GM04504 (cell line): Measurements from ENCODE around the gene ADCY9.
"Not testable (repeated sequence)": the region's sequence is repeated elsewhere in the genome, so short reads cannot be mapped to it uniquely, and the experiment has no call there.

Experiments
- DNase-seq: peaks from one replicate; pipeline ENCODE4 v3.0.0-alpha.2; 2012; ENCODE audit warnings: low read depth

ADCY9 gene

GRCh38 chr16:4116325-4117249 lies at the start of gene ADCY9:
Gene ADCY9, minus strand, starts transcription at chr16:4116442. Its CDS starts 1,000 bp downstream, at chr16:4115442.
- DNase-seq: no peak

- no peak for DNase-seq
These were observed 44.6 kb upstream of the ADCY9 start for GRCh38 chr16:4160658-4161430.

GRCh38 chr16:4159726-4160125 lies 43.5 kb upstream of the ADCY9 start:
- no peak for DNase-seq

GRCh38 chr16:4158143-4159093 lies 42.2 kb upstream of the ADCY9 start:
- no peak for DNase-seq

GRCh38 chr16:4157376-4157825 lies 41.2 kb upstream of the ADCY9 start:
- no peak for DNase-seq

GRCh38 chr16:4156503-4156902 lies 40.3 kb upstream of the ADCY9 start:
- not testable (repeated sequence) for DNase-seq

- DNase-seq: not testable (repeated sequence)
These were observed 37.1 kb upstream of the ADCY9 start for GRCh38 chr16:4153364-4153763.

GRCh38 chr16:4152267-4152666 lies 36.0 kb upstream of the ADCY9 start:
- DNase-seq: no peak

- DNase-seq: no peak
These were observed 31.0 kb upstream of the ADCY9 start for GRCh38 chr16:4147236-4147635.

GRCh38 chr16:4142268-4142667 lies 26.0 kb upstream of the ADCY9 start:
- no peak for DNase-seq

- DNase-seq: no peak
These were observed 25.4 kb upstream of the ADCY9 start for GRCh38 chr16:4141604-4142003.

GRCh38 chr16:4140652-4141051 lies 24.4 kb upstream of the ADCY9 start:
- DNase-seq: no peak

GRCh38 chr16:4139968-4140367 lies 23.7 kb upstream of the ADCY9 start:
- DNase-seq: no peak

GRCh38 chr16:4138713-4139112 lies 22.5 kb upstream of the ADCY9 start:
- DNase-seq: no peak

GRCh38 chr16:4137438-4137837 lies 21.2 kb upstream of the ADCY9 start:
- no peak for DNase-seq

- DNase-seq: no peak
These were observed 20.1 kb upstream of the ADCY9 start for GRCh38 chr16:4136229-4136813.

GRCh38 chr16:4135537-4135936 lies 19.3 kb upstream of the ADCY9 start:
- DNase-seq: no peak

- no peak for DNase-seq
These were observed 17.7 kb upstream of the ADCY9 start for GRCh38 chr16:4133897-4134372.

- no peak for DNase-seq
These were observed 15.4 kb upstream of the ADCY9 start for GRCh38 chr16:4131621-4132020.

GRCh38 chr16:4124535-4125294 lies 8.5 kb upstream of the ADCY9 start:
- no peak for DNase-seq
